ENCODE measurements around the gene SLC25A33. TPM values are rescaled to one million over a fixed set of nuclear protein-coding genes. Genes with fewer than 3 reads are reported as not detected.

The SLC25A33 gene
- total RNA-seq, 2 donors from 2014 or later: 5.9 to 7.0 TPM

- no peak overlapping the region for H3K4me3 Mint-ChIP-seq
- H3K27ac Mint-ChIP-seq: no peak overlapping the region
- no peaks in the 10 kb centered on the region for H3K9me3 Mint-ChIP-seq
- H3K4me1 Mint-ChIP-seq (ENCODE audit: low read depth): no peaks in the 10 kb centered on the region
- DNase-seq (no peak), ATAC-seq (replicated peaks in 1 of 2) (no peak)
- H3K27me3 Mint-ChIP-seq (ENCODE audit: low read depth): no peaks in the 10 kb centered on the region
- no peaks in the 10 kb centered on the region for H3K36me3 Mint-ChIP-seq (ENCODE audit: insufficient read depth in 2 of 2)
Observed at GRCh38 chr1:9518454-9518998, 20.7 kb upstream of the SLC25A33 start.

GRCh38 chr1:9520411-9520810, 18.9 kb upstream of the SLC25A33 start:
- no peaks in the 10 kb centered on the region for H3K4me1 Mint-ChIP-seq (ENCODE audit: low read depth)

DNA sequence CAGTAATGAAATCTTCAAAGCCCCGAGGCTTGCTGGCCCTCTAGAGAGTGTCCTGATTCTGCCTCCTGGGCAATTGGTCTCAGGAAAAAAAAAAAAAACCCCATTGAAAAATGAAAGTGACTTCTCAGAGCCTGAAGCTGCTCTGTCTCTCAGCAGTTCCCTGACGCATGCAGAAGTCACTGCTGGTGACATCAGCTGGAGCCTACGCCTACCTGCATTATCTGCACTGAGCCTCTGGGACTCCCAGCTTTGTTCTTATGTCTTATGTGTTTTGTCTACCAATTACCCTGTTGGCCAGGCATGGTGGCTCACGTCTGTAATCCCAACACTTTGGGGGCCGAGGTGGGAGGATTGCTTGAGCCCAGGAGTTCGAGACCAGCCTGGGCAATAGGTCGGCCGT, 10.1 kb upstream of the SLC25A33 start:
- ATAC-seq (replicated peaks in 1 of 2) (peak in 1 of 2 donors; percentile 65), DNase-seq (no peak)
- Mint-ChIP-seq H3K27ac (no peak overlapping the region), H3K4me3 (no peak overlapping the region), H3K36me3 (ENCODE audit: insufficient read depth in 2 of 2) (no peaks in the 10 kb centered on the region), H3K9me3 (no peaks in the 10 kb centered on the region), H3K27me3 (ENCODE audit: low read depth) (no peaks in the 10 kb centered on the region), H3K4me1 (ENCODE audit: low read depth) (peaks cover 5% of the 10 kb centered on the region)

More at GRCh38 chr1:9520411-9520810, 18.9 kb upstream of the SLC25A33 start:
- H3K27me3 Mint-ChIP-seq (ENCODE audit: low read depth): no peaks in the 10 kb centered on the region
- H3K27ac Mint-ChIP-seq: no peak overlapping the region
- no peak for ATAC-seq (replicated peaks in 1 of 2)
- DNase-seq: no peak
- H3K4me3 Mint-ChIP-seq: no peak overlapping the region
- H3K36me3 Mint-ChIP-seq (ENCODE audit: insufficient read depth in 2 of 2): no peaks in the 10 kb centered on the region
- no peaks in the 10 kb centered on the region for H3K9me3 Mint-ChIP-seq

DNA sequence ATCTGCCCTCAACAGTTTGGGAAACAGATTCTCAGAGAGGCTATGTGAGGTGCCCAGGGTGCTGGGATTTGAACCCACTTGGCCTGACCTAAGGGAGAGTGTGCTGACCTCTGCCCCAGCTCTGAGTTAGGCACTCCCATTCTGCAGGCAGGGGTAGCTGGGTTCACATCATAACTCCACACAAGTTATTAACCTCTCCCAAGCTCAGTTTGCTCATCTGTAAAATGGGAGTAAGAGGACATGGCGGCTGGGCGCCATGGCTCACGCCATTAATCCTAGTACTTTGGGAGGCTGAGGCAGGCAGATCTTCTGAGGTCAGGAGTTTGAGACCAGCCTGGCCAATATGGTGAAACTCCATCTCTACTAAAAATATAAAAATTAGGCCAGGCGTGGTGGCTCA, 8.9 kb upstream of the SLC25A33 start:
- H3K9me3 Mint-ChIP-seq: no peaks in the 10 kb centered on the region
- no peak for DNase-seq
- no peaks in the 10 kb centered on the region for H3K36me3 Mint-ChIP-seq (ENCODE audit: insufficient read depth in 2 of 2)
- no peak overlapping the region for H3K27ac Mint-ChIP-seq
- H3K4me1 Mint-ChIP-seq (ENCODE audit: low read depth): peaks cover 5% of the 10 kb centered on the region
- no peaks in the 10 kb centered on the region for H3K27me3 Mint-ChIP-seq (ENCODE audit: low read depth)
- H3K4me3 Mint-ChIP-seq: no peak overlapping the region
- ATAC-seq (replicated peaks in 1 of 2): no peak

DNA sequence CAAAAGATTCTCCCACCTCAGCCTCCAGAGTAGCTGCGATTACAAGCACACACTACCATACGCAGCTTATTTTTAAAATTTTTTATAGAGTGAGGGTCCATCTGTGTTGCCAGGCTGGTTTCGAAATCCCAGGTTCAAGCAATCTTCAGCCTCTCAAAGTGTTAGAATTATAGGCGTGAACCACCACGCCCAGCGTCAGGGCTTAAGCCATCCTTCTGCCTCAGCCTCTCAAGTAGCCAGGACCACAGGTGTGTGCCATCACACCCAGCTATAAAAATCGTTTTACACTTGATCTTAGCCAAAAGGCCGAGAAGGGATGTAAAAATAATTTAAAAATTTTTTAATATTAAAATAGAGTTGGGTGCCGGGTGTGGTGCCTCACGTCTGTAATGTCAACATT, 4.3 kb upstream of the SLC25A33 start:
- H3K27me3 Mint-ChIP-seq (ENCODE audit: low read depth): no peaks in the 10 kb centered on the region
- peaks cover 16% of the 10 kb centered on the region for H3K4me1 Mint-ChIP-seq (ENCODE audit: low read depth)
- H3K36me3 Mint-ChIP-seq (ENCODE audit: insufficient read depth in 2 of 2): no peaks in the 10 kb centered on the region

GRCh38 chr1:9536301-9536700, 3.0 kb upstream of the SLC25A33 start:
- no peak overlapping the region for H3K27ac Mint-ChIP-seq
- no peaks in the 10 kb centered on the region for H3K27me3 Mint-ChIP-seq (ENCODE audit: low read depth)
- H3K9me3 Mint-ChIP-seq: no peaks in the 10 kb centered on the region
- H3K4me3 Mint-ChIP-seq: no peak overlapping the region
- no peak for ATAC-seq (replicated peaks in 1 of 2)
- H3K36me3 Mint-ChIP-seq (ENCODE audit: insufficient read depth in 2 of 2): no peaks in the 10 kb centered on the region
- no peak for DNase-seq
- H3K4me1 Mint-ChIP-seq (ENCODE audit: low read depth): peaks cover 27% of the 10 kb centered on the region

More for the DNA sequence above, 4.3 kb upstream of the SLC25A33 start:
- DNase-seq: no peak
- H3K4me3 Mint-ChIP-seq: no peak overlapping the region
- no peak for ATAC-seq (replicated peaks in 1 of 2)
- no peaks in the 10 kb centered on the region for H3K9me3 Mint-ChIP-seq
- H3K27ac Mint-ChIP-seq: no peak overlapping the region

GRCh38 chr1:9537863-9538668, 1.2 kb upstream of the SLC25A33 start:
- Mint-ChIP-seq H3K27me3 (ENCODE audit: low read depth) (no peaks in the 10 kb centered on the region), H3K9me3 (no peaks in the 10 kb centered on the region), H3K4me3 (peak overlapping the region; percentile 2 to 52), H3K27ac (peak overlapping the region; percentile 23), H3K36me3 (ENCODE audit: insufficient read depth in 2 of 2) (peaks cover 3% of the 10 kb centered on the region in 2 donors), H3K4me1 (ENCODE audit: low read depth) (peaks cover 41% of the 10 kb centered on the region)
- no peak for DNase-seq
- no peak for ATAC-seq (replicated peaks in 1 of 2)

GRCh38 chr1:9538669-9539164, 548 bp upstream of the SLC25A33 start:
- H3K4me3 Mint-ChIP-seq: peak overlapping the region; percentile 59 to 78
- no peak for ATAC-seq (replicated peaks in 1 of 2)
- DNase-seq: no peak
- H3K4me1 Mint-ChIP-seq (ENCODE audit: low read depth): peaks cover 41% of the 10 kb centered on the region
- H3K9me3 Mint-ChIP-seq: no peaks in the 10 kb centered on the region
- H3K36me3 Mint-ChIP-seq (ENCODE audit: insufficient read depth in 2 of 2): peaks cover 3% of the 10 kb centered on the region in 2 donors
- no peaks in the 10 kb centered on the region for H3K27me3 Mint-ChIP-seq (ENCODE audit: low read depth)
- peak overlapping the region; percentile 82 for H3K27ac Mint-ChIP-seq

DNA sequence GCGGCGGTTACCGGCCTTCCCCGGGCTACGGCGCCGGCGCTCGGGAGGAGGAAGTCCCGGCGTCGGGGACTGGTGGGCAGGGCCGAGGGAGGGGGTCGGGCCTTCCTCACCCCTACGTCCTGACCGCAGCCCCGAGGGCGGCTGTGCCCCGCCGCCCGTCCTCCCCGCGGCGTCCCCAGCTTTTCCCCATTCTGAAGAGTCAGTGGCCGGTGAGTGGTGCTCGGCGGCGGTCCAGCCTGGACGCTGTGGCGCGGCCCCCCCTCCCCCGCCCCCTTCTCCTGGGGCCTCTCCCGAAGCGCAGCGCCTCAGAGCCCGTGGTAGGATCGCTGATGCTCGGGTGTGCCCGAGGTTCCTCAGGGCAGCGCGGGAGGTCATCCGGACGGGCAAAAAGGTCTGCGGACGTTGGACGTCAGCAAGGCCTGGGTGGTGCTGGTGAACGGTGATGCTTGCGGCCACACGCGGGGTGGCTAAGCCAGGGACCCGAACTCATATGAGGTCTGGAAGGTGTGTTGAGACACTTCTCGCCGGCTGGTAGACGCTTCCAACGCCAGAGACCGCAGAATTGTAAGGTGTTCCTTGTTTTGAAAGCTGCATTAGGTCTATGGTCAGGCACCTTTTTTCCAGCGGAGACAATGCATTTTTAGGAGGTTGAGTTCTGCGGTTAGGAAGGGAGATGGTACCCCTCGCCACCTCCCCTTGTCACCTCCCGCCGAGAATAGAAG, 725 bp downstream of the SLC25A33 start:
- Mint-ChIP-seq H3K9me3 (no peaks in the 10 kb centered on the region), H3K36me3 (ENCODE audit: insufficient read depth in 2 of 2) (peaks cover 3% of the 10 kb centered on the region in 2 donors), H3K4me3 (peak overlapping the region; percentile 90 to 97), H3K27ac (peak overlapping the region; percentile 51), H3K4me1 (ENCODE audit: low read depth) (peaks cover 49% of the 10 kb centered on the region), H3K27me3 (ENCODE audit: low read depth) (no peaks in the 10 kb centered on the region)
- peak; percentile 55 to 60 for ATAC-seq (replicated peaks in 1 of 2)
- peak; percentile 64 to 67 for DNase-seq

GRCh38 chr1:9542430-9542829, 3.2 kb downstream of the SLC25A33 start:
- DNase-seq (no peak), ATAC-seq (replicated peaks in 1 of 2) (no peak)
- Mint-ChIP-seq H3K4me1 (ENCODE audit: low read depth) (peaks cover 51% of the 10 kb centered on the region), H3K27ac (no peak overlapping the region), H3K36me3 (ENCODE audit: insufficient read depth in 2 of 2) (peaks cover 3 to 5% of the 10 kb centered on the region in 2 donors), H3K9me3 (no peaks in the 10 kb centered on the region), H3K4me3 (peak overlapping the region; percentile 52 to 61), H3K27me3 (ENCODE audit: low read depth) (no peaks in the 10 kb centered on the region)

- Mint-ChIP-seq H3K9me3 (no peaks in the 10 kb centered on the region), H3K4me3 (no peak overlapping the region), H3K27me3 (ENCODE audit: low read depth) (no peaks in the 10 kb centered on the region), H3K27ac (peak overlapping the region; percentile 74), H3K36me3 (ENCODE audit: insufficient read depth in 2 of 2) (peaks cover 3 to 5% of the 10 kb centered on the region in 2 donors), H3K4me1 (ENCODE audit: low read depth) (peaks cover 36% of the 10 kb centered on the region)
- ATAC-seq (replicated peaks in 1 of 2) (no peak), DNase-seq (no peak)
Observed at GRCh38 chr1:9544926-9545325, 5.7 kb downstream of the SLC25A33 start.

- ATAC-seq (replicated peaks in 1 of 2) (no peak), DNase-seq (no peak)
- H3K4me1 Mint-ChIP-seq (ENCODE audit: low read depth): peaks cover 2% of the 10 kb centered on the region
- H3K27me3 Mint-ChIP-seq (ENCODE audit: low read depth): no peaks in the 10 kb centered on the region
- H3K9me3 Mint-ChIP-seq: no peaks in the 10 kb centered on the region
- peaks cover 0 to 2% of the 10 kb centered on the region in 2 donors for H3K36me3 Mint-ChIP-seq (ENCODE audit: insufficient read depth in 2 of 2)
- H3K27ac Mint-ChIP-seq: no peak overlapping the region
- H3K4me3 Mint-ChIP-seq: no peak overlapping the region
Observed at GRCh38 chr1:9549955-9550546, 10.8 kb downstream of the SLC25A33 start.

DNA sequence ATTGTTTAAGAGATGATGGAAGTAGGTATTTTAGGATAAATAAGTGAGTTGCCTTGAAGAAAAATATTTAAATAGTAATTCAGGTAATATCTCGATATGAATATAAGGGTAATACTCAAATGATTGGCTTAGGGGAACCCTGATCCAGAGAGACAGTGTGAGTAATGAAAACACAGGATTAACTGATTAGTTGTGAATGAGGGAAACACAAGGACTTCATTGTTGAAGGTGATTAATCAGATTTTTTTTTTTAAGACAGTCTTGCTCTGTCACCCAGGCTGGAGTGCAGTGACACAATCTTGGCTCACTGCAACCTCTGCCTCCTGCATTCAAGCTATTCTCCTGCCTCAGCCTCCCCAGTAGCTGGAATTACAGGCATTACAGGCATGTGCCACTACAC, 12.7 kb downstream of the SLC25A33 start:
- H3K27ac Mint-ChIP-seq: no peak overlapping the region
- H3K4me3 Mint-ChIP-seq: no peak overlapping the region
- H3K4me1 Mint-ChIP-seq (ENCODE audit: low read depth): peaks cover 12% of the 10 kb centered on the region
- no peaks in the 10 kb centered on the region for H3K27me3 Mint-ChIP-seq (ENCODE audit: low read depth)
- H3K36me3 Mint-ChIP-seq (ENCODE audit: insufficient read depth in 2 of 2): peaks cover 6 to 11% of the 10 kb centered on the region in 2 donors
- DNase-seq (no peak), ATAC-seq (replicated peaks in 1 of 2) (no peak)
- no peaks in the 10 kb centered on the region for H3K9me3 Mint-ChIP-seq
